NCI-H128 (cell line): ENCODE data around the gene KIF26B.
"Not testable (repeated sequence)": the region's sequence is repeated elsewhere in the genome, so short reads cannot be mapped to it uniquely, and the experiment has no call there.

Experiments used
- DNase-seq: peaks from one replicate; lab custom pipeline; 2025; ENCODE audit not compliant: unreplicated experiment; lab: John Stamatoyannopoulos, UW

KIF26B gene

DNA sequence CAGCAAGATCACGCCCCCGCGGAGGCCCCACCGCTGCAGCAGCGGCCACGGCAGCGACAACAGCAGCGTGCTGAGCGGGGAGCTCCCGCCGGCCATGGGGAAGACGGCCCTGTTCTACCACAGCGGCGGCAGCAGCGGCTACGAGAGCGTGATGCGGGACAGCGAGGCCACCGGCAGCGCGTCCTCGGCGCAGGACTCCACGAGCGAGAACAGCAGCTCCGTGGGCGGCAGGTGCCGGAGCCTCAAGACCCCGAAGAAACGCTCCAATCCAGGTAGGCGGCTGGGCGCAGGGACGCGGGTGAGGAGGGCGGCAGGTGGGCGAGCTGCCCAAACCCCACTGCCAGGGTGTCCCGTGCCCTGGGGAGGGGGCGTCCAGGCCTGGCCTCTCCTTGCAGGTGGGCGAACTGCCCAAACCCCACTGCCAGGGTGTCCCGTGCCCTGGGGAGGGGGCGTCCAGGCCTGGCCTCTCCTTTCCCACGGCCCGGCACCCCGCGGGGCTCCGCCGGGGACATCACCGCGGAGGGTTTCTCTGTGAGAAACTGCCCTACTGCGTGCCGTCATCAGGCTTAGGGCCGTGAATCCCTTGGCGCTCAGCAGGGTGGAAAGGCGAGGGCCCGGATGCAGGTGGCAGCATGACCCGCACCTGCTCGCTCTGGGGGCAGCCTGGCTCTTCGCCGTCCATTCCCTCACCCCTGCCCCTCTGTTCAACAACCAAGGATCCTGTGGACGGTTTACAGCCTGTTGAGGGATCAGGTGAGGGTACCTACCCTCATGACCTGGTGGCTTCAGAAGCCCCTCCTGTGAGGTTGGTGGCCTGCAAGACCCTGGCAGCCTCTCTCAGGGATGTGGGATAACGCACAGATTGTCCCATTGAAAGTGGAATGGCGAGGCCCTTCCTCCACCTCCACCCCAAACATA is 534.0 kb downstream of the KIF26B start:
- DNase-seq = no peak

DNA sequence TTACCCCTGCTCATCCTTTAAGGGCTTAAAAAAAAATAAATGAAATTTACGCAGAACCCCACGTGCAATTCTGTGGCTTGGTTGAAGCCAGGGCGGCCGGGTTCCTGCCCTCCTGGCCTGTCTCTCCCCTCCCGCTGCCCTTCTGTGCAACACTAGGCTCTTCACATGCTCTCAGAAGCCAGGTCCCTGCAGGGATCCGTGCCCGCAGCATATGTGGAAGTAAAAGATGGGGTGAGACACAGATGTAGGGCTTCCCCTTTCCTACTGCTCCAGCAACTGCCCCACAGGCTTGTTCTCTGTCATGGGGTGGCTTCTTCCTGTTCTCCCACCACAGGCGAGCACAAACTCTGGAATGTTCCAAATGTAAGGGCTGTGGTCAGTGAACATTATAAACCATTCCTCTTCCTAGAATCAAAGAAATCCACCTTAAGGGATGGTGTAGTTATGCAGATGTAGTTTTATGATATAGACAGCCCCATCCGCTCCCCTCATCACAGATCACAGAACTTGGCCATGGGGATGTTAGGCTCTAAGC is 535.4 kb downstream of the KIF26B start:
- DNase-seq = no peak

DNA sequence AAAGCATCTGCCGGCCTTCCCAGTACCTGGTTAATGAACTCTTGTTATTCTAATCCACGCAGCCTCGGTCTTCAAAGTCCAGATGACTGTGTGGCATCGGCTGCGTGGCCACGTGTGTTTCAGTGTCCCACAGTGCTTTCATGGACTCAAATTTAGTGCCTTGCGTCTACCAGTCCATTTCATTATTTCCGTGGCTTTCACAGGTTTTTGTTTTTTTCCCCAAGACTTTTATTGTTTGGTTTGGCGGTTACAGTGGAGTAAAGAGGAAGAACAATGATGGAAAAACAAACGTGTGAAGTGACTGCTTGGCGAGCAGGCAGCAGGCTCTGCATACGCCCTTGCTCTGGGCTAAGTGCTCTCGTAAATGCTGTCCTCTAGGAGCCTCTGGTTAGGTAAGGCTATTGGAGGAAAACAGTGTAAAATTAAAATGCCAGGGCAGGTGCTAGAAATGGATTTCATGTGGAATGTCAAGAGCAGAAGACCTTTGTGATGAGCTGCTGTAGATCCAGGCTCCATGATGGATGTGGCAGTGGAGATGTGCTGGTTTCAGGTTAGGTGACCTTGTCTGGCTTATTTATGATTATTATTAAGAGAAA is 536.3 kb downstream of the KIF26B start:
- no peak for DNase-seq

DNA sequence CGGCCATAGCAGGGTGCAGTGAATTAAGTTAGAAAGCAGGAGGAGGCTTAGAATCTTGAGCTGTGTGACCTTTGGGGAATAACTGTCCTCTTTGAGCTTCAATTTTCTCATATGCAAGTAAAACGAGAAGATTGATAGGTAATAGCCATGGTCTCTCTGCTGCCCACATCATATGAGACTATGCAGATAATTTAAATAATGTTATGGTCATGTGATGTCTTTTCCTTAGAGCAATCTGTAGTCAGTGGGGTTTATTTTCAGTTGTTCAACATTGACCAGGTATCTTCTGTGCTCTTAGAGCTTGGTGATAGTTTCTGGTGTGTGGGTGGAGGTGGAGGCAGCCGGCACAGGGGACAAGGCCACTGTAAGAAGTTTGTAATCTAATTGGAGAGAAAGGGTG is 537.1 kb downstream of the KIF26B start:
- no peak for DNase-seq

DNA sequence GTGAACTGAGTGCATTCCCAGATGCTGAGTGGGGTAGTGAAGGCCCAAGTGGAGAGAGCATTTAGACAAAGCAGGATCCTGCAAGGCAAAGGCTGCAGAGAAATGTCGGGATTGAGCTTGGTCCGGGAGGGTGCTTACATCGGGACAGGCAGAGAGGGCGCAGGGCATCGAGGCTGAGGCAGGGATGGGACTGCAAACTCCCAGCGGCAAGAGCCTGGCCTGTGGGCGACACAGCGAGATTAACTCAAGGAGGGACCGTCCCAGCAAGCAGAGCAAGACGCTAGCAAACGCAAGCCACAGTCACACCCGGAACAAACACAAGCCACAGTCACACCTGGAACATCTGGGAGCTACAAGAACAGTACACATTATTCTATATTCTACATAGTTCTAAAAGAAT is 537.5 kb downstream of the KIF26B start:
- no peak for DNase-seq

DNA sequence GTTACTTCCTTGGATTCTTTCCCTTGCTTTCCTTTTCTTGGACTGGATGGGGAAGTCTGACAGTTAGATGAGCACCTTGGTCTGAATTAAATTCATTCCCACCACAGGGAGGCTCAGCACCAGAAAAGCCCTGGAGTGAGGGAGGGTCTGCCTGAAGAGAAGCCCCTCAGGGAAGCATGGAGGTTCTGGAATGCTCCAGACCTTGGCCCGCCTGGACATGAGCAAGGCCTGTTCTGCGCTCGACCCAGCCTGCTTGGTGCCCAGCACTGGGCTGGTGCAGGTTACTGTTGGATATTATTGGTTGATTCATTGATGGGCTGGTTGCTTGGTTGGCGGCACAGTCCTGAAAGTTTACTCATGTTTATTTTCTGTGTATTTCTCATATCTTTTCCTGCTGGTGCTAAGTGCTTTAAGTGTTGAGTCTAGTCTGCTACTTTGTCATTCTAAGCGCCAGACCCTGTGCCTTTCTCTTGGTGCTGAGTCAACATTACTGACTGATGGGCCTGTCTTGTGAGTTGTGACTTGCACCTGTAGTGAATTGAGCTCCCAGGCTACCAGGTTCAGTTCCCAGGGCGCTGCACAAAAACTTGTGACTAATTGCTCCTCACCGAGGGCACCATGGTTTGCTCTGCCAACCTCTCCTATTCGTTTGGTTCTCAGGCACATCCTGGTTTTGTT is 538.5 kb downstream of the KIF26B start:
- no peak for DNase-seq

DNA sequence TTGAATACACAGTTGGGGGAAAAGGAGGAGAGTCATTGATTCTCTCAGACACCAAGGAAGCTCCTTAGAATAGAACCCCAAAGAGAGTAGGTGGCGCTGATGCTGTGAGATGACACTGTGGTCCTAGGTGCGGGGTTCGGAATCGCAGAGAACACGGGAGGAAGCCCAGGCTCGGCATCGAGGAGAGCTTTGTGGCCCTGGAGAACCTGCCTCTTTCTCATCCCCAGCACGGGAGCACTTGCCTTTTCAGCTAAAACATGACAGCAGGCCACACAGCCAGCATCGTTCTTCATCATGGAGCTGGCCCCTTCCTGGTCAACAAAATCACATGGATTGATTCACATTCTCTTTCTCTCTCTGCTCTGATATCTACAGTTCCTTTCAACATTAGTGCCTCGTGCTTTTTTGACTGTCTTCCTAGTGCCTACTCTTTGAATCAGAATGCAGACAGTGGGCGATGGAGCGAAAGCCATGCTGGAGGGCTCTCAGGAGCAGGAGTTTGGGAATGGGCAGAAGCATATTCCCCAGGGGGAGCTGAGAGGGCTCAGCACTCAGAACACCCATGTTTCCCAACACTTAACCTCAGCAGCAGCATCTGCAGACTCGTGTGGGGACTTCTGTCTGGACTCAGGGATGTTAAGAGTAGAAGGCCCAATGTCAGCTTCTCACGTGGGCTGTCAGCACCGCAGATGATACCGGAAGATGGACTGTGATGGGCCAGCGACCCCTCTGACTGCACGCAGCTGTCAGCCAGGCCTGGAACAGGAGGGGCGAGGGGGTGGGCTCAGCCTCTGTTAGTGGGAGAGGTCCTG is 539.4 kb downstream of the KIF26B start:
- no peak for DNase-seq

DNA sequence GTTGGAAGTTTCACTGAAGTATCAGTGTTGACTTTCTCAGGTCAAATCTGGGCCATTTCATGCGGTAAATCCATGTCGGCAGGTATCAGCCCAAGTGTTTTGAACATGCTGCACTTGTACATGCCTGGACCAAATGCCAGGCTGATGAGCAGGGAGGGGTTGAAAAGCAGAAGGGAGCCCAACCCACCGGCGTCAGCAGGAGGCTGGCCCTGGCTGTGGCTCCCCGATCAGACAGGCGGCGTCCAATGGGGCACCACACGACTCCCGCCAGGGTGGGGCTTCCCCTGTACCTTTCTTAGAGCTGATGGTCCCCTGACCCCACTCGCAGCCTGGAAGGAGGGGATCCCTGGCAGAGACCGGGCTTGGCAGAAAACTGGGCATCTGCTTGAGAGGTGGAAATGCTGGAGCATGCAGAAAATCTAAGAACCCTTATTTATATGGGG is 540.0 kb downstream of the KIF26B start:
- no peak for DNase-seq

DNA sequence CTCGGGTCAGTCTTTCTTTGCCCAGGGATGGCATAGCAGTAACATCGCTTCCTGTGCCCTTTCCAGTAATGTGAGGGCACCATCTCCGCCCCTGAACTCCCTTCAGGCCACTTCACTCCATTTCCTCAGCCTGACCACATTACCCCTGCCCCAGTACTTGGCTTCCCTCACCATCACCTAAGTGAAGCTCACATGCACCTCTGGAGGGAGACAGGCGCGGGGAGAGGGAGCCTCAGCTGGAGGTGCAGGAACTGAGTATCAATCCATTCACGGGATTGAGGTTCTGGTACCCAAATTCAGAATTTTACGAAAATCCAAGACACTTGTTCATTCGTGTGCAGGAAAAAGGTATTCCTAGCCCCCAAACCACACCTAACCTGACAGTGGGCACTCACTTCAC is 540.4 kb downstream of the KIF26B start:
- no peak for DNase-seq

DNA sequence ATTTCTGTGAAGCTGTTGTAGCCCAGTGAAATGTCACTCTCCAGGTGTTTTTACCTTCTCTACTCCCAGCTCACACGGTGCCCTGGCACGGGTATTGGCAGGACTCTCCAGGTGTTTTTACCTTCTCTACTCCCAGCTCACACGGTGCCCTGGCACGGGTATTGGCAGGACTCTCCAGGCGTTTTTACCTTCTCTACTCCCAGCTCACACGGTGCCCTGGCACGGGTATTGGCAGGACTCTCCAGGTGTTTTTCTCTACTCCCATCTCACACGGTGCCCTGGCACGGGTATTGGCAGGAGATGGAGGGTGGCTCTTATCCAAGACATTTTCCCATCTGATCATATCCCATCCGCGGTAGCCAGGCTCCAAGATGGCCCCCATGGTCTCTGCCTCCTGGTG is 540.9 kb downstream of the KIF26B start:
- DNase-seq = not testable (repeated sequence)

DNA sequence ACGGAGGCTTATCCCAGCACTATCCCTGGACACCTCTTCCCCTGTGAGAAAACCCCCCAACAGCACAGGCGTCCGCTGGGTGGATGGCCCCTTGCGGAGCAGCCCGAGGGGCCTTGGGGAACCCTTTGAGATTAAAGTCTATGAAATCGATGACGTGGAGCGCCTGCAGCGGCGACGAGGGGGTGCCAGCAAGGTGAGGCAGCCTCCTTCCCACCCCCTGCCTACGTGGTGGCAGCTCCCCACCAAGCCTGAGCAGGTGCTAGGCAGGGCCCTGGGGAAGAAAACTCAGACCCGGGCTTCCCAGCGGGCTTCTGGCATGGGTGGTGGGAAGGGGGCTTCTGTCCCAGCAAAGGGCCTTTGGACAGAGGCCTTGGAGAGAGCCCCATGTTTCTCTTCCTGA is 543.3 kb downstream of the KIF26B start:
- DNase-seq = no peak

DNA sequence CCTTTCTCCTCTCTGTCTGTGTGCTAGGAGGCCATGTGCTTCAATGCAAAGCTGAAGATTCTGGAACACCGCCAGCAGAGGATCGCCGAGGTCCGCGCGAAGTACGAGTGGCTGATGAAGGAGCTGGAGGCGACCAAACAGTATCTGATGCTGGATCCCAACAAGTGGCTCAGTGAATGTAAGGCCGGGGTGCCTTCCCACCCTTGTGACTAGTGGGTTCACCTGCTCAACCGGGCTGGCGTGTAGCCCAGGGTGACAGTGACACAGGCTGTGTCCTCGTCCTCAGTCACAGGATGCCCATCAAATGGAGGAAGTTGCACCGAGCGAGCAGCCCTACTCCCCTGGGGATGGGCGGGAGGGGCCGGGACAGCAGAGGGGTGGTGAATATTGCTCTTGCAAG is 544.1 kb downstream of the KIF26B start:
- peak; percentile 25 for DNase-seq

DNA sequence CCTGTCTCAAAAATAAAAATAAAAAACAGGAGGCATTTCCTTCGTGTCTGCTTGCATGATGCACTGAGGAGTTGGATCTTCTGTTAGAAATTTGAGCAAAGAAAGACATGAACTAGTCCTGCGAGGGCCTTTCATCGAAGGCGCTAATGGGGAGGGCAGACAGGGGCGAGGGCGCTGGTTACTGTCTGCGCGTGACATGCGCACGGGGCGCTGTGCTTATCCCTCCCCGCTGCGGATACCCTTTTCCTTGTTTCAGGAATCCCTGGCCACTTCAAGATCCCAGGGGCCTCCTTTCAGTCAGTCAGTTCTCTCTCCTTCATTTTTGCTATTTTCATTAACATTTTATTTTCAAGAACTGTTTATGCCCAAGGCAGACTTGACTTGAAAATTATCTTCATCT is 545.8 kb downstream of the KIF26B start:
- DNase-seq = no peak

DNA sequence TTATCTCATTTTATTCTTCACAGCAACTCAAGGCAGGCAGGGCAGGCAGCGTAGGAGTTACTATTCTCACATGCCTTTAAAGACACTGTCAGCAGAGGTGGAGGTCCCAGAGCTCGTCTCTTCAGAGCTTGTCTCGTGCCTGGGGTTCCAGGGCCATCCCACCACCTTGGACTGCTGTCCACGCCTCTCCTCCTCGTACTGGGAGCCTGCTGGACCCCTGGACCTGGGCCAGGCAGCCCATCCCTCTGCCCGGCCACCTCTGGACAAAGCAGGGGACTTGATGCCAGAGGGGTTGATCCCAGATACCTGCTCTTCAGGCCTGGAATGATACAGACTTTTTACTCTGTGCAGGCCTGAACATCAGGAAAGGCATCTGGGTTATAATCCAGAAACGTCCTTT is 546.8 kb downstream of the KIF26B start:
- DNase-seq = no peak

DNA sequence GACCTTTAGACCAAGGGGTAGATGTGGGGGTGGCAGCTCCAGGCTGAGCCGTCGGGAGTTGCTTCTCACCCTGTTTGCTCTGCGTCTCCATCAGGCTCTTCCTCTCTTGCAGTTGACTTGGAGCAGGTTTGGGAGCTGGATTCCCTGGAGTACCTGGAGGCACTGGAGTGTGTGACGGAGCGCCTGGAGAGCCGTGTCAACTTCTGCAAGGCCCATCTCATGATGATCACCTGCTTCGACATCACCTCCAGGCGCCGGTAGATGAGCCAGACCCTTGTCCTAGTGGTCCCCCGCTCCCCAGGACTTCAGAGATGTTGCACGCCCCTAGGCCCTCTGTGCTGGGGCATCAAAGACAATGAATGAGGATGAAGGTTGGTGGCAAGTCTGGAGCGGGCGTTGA is 547.6 kb downstream of the KIF26B start:
- no peak for DNase-seq

DNA sequence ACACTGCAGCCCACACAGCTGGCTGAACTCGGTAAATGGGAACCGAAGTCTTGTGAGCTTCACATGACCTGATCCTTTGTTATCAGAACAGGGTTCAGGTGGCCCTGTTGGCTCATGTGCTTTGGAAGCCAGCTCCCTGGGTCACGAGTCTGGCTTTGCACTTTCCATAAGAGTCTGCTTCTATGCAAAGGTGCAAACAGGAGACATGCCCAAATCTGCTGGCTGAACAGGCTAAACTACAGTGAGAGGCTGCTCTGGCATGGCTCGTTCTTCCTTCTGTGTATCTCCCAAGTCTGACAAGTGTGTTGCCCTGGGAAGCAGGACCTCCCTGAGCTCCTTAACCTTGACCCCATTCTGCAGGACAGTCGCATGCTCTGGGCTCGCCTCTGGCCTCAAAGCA is 549.6 kb downstream of the KIF26B start:
- DNase-seq = no peak

DNA sequence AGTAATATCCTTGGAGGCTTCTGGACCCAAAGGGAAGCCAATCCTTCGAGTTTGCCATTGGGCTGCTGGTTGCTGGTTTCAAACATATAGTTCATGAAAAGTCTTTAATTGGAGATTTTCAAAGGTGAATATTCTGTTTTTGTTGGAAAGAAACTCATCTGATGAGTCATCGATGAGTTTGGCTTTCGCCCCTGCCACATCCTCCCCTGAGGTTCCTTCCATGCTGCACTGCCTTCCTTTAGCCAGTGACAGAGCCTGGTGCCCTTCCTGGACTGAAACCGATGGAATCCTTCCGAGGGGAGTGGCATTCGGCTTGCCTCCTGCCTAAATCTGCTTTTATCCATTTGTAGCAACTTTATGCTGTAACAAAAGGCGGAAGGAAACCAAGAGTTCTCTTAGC is 550.0 kb downstream of the KIF26B start:
- no peak for DNase-seq

DNA sequence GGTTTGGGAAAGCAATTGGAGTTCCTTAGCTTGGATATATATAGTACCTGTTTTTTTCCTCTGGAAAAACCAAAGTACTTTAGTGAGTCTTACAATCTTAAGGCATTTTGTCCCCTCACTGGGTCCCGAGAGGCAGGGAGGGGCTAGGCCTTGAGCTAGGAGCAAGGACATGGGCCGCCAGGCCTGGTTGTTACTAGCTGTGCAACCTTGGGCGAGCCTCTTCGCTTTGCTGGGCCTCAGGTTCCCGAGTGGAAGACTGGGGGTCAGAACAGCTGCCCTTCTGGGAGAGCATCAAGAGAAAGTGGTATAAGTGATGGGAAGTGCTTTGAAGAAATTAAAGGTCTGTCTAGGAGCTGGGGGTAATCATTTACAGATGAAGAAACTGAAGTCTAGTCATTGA is 553.2 kb downstream of the KIF26B start:
- no peak for DNase-seq

DNA sequence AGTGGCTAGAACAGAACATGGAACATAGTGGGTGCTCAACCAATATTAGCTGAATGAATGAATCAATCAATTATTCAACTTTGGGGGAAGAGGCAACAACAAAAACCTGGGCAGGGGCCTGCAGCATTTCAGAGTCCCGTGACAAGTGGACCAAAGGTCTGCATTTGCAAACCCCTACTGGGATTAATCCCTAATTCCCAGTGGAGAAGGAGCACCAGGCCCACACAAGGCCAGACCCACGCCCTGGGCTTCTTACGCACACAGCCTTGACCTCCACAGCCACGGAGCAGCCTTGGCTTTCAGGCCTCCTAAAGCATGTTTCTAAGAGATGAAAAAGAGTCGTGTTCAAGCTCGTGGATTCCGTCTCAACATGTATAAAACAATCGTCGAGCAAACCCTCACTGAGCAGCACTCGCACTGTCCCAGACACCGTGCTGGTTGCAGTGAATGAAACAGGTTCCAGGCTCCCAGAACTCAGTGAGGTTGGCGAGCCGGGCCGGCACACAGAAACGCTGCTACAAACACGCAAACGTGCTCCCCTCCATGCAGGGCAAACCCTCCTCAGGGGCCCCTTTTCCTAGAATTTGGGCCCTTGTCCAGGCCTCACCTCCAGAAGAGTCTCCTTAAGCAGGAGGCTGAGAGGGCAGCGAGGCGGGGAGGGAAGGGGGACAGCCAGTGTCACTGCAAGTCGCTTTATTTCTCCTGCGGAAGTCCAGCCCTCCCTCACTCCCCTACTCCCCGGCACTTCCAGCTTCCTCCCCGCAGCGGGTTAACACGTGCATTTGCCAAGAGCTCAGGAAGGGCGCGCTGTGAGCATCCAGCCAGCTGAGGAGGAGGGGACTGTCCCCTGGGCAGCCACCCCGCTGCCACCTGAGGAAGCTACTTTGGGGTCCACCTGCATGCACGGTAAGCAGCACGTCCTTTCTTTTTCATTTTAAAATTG is 556.4 kb downstream of the KIF26B start:
- DNase-seq = no peak

DNA sequence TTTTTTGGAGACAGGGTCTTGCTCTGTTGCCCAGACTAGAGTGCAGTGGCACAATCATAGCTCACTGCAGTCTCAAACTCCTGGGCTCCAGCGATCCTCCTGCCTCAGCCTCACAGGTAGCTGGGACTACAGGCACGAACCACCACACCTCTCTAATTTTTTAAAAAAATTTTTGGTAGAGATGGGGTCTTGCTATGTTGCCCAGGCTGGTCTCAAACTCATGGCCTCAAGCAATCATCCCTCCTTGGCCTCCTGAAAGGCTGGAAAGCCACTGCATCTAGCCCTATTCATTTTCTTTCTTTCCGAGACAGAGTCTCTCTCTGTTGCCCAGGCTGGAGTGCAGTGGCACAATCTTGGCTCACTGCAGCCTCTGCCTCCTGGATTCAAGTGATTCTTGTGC is 559.2 kb downstream of the KIF26B start:
- not testable (repeated sequence) for DNase-seq
